D341Med (cell line): ENCODE measurements around the gene REG3A.

Experiments used
- DNase-seq: peaks from one replicate; pipeline ENCODE4 v3.0.0; 2012; ENCODE audit warnings: low spot score

Gene REG3A

DNA sequence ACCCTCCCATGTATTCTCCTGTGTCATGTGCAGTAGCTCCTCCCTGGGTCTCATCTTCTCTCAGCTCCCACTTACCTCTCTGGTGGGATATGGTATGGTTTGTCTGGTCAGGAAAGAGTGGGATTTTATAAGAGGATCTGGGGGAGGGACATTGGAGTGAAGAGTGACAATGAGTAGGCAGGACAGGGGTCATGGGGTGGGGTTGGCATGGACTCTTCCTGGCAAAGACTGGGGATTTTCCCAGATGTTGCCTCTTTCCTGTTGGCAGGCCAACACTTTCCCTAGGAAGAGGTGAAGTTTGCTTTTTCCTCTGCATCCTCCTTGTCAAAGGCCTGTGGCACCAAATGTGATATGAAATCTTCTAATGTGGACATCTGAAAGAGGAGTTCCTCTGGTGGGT, at the start of gene REG3A:
REG3A (minus strand) TSS at position 101 of the 400 bp plus-strand sequence. CDS start 348 bp downstream, outside the sequence.
- no peak for DNase-seq

DNA sequence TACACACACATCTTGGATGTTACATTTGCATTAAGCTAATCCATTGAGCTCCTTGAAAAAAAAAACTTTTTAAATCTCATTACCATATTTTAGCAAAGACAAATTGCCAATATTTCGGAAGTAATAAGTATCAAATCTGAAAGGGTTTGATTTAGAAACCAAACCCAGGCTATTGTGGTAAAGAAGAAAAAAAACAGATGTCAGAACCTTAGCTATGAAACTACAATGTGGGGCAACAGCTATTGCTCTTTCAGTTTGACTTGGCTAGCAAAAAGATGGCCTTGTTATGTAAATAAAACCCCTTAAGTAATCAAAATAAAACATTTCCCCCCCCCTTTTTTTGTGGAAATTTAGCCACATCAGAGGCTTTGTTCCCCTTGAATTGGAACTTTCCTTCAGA, 41.2 kb upstream of the REG3A start:
- DNase-seq, result no peak

DNA sequence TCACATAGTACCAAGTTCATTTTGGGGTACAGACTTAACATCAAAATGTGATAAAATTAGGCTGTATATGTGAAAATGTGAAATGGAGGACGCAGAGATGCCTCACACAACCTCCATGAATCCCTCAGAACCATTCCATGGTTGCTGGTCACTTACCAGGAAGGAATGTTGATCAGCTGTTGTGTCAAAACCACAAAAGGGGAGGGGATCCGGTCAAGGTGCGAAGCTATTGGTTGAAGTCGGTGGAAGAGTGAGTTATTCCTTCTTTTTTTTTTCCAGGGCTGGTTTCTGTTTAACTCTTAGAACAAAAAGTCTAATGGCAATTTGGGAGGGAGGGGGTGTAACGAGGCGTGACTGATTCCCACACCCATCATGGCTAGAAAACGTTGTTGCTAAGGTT, 32.3 kb upstream of the REG3A start:
- DNase-seq, result no peak

DNA sequence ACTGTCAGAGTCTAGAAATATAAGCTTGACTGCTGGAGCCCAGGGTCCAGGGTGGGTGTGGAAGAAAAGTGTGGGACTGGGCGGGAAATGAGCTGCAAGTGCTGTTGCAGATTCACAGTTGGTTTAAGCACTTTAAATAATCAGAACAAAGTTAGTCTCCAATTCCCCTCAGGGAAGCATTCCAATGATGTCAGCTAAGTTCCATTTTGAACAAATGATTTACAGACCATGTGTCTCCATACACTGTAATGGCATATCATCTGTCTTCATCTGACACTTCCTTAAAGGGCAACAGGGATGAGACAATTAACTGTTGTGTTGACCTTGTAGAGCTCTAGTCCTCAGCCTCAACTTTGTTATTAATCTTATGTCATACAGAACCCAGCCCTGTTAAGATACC, 31.5 kb upstream of the REG3A start:
- DNase-seq, result no peak

DNA sequence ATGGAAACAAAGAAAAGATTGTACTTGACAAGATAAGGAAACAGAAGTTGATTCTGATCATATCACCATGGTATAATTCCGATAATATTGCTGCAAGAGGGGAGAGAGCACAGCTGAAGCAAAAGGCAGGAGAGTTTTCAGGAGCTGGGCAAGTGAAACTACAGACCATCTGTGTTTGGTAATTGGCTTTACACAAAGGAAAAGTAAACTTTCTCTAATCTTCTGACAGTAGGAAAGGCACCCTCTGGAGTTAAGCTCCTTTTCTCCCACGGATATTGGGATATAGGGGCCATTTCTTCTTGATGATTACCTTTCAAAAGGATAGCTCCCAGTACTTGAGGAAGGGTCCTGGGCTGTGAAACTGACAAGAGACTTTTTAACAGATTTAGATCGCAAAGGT, 29.9 kb upstream of the REG3A start:
- DNase-seq, result no peak

DNA sequence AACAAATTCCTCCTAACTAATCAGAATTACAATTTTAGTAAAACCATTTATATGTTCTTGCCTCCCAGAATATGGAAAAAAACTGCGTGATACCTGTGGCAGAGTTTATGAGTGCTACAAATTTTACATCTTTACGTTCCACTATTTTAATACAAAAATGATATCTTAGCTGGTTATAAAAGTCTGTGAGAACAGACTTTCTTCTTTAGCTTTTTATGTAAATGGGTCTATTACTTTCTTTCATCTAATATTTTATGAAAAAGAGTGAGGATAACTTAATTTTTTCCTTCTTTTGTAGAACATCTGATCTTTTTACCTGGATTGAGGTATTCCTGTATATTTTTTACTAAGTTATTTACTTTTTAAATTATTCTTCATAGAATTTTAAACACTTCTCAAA, 22.1 kb upstream of the REG3A start:
- DNase-seq, result no peak

DNA sequence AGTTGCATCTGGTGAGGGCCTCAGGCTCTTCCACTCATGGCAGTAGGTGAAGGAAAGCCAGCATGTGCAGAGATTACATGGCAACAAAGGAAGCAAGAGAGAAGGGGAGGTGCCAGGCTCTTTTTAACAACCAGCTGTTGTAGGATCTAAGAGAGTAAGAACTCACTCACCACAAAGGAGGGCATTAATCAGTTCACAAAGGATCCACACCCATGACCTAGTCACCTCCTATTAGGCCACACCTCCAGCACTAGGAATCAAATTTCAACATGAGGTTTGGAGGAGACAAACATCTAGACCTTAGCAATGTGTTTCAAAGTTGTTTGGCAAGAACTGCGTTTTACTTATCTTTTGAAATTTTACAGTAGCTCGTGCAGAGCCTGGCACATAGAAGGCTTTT, 20.5 kb upstream of the REG3A start:
- DNase-seq, result no peak

DNA sequence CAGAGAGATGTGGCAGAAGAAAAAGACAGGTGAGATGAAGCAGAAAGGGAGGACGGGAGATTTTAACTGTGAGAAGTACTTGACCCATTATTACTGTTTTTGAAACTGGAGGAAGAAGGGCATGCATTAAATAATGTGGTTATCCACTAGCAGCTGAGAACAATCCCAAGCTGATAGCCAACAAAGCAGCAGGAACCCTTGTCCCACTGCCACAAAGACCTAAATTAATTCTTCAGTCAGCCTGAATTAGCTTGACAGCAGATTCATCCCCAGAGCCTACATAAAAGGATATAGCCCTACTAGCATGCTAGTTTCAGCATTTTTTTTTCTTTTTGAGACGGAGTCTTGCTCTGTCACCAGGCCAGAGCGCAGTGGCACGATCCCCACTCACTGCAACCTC, 19.5 kb upstream of the REG3A start:
- no peak for DNase-seq

DNA sequence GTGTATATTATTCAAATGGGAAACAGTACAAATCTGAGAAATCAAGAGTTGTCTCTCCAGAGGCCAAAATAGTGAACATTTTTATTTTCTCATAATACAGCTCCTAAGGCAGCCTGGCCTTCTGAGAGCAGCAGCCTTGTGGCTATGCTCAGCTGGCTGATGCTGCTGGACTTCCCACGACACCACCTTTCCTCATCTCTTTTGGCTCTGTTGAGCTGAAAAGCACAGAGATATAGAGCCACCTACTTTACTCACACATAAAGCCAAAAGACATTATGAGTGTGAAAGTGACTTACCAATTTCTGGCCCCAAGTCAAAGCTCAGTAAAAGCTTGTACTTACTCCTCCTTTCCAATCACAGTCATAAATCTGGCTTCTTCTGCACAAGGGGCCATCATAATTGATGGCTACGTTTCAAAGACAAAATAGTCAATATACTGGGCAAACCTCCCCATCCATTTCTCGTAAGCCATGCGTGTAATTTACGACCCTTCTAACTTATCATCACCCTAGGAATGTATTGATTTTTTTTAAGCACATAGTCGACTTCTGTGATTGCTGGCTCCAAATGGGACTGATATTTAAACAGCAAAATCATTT, 18.6 kb upstream of the REG3A start:
- no peak for DNase-seq

DNA sequence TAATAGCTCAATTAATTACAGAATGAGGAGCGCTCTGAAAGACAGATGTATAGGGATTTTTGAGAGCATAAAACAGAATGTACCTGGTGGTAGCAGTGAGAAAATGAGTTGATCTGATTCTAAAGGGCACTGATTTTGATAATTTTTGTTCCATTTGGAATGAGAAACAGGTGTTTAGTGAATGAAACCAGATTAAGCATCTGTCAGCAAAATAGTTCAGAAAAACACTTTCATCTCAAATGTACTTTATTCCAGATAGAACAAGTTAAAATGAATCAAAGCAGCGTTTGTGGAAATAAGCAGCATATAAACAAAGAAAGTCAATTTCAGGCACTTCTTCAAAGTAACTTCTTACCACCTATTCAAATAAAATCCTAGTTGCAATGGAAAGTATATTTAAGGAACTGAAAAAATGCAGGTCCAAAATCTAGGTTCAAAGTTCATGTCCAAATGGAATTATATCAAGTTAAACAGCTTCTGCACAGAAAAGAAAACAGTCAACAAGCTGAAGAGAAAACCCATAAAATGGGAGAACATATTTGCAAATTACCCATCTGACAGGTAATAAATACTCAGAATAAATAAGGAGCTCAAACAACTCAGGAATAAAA, 11.9 kb upstream of the REG3A start:
- DNase-seq, result no peak

DNA sequence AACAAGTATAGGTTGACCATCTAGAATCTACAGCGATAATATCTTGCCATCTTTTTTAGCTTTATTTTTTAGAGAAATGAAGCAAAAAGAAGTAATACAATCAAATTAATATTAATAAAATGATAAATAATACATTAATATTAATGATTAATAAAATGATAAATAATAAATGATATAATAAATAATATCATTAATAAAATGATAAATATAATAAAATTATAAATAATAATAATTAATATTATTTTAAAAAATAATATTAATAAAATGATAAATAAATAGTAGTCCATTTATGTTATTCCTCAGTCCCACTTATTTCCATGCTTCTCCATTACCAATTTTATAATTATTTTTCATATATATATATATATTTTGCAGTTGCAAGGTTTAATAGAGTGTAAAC, 3.2 kb upstream of the REG3A start:
- no peak for DNase-seq

DNA sequence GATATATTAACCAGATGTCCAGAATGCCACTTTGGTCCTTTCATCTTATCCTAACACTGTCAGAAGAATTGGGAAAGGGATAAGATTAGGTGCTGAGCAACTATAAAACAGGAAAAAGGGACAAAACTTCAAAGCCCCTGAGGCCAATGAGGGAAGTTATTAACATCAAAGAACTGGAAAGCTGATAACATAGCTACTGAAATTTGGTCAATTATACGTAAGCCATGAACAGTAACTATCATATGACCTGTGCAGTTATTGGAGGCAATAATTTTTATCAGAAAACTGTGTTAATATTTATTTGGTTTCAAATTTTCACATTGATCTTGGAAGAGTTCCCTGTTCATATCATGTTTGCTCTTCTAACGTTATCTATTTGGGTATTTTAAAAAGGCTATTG, 2.6 kb upstream of the REG3A start:
- no peak for DNase-seq

DNA sequence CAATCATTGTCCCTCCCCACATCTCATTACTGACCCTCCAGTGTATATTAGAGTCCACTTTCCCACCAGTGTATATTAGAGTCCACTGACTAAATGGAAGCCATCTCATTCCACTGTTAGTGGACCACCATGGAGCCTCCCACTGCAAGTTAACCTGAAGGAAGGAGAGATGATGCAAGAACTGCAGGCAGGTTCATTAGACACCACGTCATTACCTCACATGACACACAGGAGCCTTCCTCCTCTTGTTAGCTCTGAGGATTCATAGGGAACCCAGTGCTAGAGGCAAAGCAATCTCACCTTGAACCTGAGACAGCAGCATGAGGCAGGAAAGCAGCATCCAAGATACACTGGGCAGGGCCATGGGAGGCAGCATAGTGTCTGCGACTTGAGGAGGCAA, 523 bp downstream of the REG3A start:
- no peak for DNase-seq

DNA sequence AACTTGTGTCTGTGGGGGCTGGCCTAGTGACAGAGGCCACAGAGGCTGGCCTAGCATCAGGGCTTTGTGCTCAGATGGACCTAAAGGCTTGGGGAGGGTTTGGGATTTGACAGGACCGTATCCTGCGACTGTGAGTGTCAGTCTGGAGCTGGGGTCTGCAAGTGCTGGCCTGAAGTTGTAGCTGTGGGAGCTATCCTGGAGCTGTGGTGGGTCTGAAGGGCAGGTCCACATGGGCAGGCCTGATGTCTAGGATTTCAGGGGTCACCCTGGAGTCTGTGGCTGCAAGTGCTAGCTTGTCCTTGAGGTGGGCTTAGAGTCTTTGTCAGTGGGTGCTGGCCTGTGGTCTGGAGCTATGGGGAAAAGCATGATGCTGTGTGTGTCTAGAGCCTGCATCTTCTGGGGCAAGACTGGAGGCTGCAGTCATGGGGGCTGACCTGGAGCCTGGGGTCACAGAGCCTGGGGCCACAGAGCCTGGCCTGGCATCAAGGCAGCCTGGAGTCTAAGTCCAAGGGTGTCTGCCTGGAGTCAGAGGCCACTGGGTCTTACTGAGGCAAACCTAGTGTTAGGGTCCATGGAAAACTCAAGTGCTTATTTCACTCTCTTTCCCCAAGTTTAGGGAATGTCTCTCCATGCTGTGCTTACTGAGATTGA, 3.6 kb downstream of the REG3A start:
- no peak for DNase-seq

DNA sequence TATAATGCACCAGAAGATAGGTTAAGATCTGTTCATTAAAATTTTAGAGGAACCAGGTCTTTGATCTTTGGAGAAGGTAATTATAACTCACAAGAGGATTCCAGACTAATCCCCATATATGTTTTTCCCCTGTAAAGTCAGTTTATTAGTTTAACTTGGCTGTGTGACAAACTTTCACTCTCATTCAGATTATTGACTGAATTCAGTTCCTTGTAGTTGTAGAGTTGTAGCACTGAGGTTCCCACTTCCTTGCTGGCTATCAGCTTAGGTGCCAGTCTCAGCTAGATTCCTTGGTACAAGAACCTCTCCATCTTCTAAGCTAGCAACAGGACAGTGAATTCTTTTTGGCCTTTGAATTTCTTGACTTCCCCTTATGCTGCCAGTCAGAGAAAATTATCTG, 20.1 kb downstream of the REG3A start:
- no peak for DNase-seq

DNA sequence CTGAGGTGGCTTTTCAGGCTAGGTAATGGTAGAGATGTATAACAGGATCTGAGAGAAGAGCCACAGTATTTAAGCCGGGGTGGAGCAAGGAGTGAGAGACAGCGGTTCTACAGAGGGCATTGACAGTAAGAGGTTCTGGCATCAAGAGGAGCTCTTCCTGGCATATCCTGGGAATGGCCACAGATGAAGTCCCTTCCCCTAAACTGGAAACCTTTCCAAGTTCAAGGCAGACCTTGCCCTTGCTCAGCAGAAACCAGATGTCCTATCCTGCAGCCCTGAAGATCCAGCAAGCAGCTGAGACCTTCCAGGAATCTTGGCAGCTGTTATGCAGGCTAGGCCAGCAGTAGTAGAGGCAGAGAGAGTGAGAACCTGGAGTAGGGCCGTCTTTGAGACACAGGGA, 21.2 kb downstream of the REG3A start:
- DNase-seq, result no peak

DNA sequence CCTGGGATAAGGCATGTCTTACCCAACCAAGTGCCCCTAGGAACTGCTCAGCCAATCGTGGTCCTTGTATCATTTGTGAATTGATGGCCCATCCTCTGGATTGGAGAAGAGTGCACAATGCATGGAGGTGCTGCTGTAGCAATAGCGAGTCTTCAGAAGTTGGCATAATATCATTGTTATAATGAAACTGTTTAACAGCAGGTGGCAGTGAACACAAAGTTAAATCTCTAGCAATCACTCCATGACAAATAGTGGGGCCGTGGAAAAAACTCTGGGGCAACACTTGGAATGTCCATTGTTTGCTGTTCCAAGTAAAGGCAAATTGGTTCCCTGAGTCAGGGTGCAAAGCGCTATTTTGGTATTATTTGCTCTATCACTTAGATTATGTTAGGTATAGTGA, 27.9 kb downstream of the REG3A start:
- no peak for DNase-seq

DNA sequence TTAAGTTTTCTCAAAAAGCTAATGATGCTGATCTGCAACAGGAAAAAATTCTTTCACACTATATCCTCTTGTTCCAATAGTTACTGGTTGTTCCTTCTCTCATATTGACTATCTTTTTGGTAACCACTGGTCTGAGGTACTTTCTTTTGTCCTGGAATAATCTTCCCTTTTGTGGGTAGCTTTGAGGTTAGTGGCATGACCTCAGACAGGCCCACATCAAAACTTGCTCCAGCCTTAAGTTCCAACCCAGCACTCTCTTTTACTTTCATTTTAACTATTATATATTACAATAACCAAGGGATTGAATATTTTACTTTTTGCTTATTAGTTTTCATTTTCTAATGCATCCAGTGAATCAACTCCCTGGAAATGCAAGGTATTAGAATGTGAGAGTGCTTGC, 29.7 kb downstream of the REG3A start:
- DNase-seq, result no peak

DNA sequence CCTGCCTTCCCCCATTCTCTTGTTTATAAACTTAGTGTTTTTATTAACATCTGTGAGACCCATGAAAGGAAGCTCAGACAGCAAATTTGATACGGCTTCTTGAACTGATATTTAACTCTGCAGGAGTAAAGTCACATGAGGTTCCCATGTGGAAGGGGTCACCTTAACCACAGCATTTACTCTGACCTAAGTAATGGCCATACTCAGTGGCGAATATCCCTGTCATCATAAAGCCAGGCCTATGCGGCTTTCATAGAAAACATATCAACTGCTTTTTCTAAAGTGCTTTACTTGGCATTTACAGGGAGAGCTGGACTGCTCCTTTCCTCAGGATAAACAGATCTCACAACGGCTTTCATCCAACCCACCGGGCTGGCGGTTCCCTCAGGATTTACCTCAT, 30.3 kb downstream of the REG3A start:
- no peak for DNase-seq

DNA sequence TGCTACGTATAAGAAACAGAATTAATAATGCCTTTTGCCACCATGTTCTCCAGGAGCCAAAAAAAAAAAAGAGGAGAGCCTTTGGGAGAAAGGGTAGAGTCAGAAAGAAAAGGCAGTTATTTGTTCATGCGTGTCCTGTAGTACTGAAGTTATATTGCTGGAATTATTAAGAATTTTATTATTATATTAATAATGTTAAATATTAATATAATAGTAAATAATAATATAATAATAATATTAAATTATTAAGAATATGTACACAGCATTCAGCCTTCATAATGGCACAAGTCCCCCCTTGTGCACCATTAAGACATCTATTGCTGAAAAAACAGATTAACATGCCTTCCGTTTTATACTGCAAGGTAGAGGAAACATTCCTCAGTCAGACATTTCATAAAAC, 31.1 kb downstream of the REG3A start:
- no peak for DNase-seq

DNA sequence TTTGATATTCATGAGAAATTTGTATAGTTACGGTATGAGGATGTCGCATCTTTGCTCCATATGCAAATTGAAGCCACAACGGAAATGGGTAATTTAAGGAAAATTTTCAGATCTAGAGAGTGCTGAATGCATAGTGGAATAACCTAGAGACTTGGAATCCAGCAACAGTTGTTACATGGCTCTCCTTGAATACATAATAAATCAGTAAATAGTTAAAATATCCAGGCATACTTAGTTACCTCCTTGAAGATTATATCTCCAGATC, 33.9 kb downstream of the REG3A start:
- DNase-seq, result no peak

DNA sequence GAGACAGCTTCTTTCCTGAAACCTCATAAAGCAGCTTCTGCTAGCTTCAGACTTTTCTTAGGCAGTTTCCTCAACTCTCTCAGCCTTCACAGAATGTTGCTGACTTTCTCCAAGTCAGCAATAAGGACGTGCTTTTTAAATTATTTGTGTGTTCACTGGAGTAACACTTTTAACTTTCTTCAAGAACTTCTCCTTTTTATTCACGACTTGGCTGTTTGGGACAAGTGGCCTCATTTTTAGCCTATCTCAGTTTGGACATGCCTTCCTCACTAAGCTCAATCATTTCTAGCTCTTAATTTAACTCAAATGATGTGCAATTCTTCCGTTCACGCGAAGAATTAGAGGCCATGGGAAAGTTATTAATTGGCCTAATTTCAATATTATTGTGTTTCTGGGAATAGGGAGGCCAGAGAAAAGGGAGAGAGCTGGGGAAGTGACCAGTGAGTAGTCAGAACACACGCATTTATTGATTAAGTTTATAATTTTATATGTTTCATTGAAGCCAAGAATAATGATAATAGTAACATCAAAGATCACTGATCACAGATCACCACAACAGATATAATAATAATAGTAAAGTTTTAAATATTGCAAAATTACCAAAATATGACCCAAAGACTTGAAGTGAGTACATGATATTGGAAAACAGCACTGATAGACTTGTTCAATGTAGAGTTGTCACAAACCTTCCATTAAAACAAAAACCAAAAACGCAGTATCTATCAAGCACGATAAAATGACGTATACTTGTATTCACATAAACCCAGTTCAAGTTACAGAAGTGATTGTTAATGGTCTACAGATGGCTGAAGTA, 34.4 kb downstream of the REG3A start:
- no peak for DNase-seq

DNA sequence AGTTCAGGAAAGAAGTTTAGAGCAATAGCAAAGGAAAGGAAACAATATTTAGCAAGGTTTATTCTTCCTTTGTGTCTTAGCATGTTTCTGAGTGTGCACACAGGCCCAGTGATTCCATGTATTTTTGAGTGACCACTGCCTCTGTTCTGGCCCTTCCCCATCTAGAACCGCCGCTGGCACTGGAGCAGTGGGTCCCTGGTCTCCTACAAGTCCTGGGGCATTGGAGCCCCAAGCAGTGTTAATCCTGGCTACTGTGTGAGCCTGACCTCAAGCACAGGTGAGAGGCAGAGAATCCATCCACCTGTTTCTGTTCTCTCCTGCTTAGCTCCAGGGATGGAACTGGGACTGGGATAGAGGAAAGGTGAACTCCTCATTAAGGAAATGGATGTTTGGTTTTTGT, 36.9 kb downstream of the REG3A start:
- DNase-seq, result no peak
